ENCODE measurements around the gene LRRC4C.

The LRRC4C gene

GRCh38 chr11:40280159-40281051, 1179.0 kb downstream of the LRRC4C start:
- DNase-seq = no peak

DNA sequence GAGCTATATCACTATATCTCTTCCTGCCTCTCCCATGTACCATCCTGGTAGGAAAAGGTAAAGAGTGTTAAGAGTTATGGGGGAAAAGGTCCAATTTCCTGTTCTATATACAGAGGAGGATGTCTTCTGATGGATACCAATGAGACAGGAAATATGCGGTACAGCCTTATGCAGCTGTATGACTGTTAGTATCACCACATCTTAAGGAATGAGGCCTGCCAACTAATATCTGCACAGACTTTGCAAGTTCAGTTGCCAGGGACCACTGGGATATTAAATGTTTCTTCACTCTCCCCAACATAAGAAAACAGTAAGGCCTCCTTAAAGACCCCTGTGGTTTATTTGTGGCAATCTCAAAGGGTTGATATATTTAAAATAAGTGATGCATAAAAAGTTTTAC, 1182.5 kb downstream of the LRRC4C start:
- no peak for DNase-seq

GRCh38 chr11:40274017-40274416, 1185.4 kb downstream of the LRRC4C start:
- DNase-seq = no peak

DNA sequence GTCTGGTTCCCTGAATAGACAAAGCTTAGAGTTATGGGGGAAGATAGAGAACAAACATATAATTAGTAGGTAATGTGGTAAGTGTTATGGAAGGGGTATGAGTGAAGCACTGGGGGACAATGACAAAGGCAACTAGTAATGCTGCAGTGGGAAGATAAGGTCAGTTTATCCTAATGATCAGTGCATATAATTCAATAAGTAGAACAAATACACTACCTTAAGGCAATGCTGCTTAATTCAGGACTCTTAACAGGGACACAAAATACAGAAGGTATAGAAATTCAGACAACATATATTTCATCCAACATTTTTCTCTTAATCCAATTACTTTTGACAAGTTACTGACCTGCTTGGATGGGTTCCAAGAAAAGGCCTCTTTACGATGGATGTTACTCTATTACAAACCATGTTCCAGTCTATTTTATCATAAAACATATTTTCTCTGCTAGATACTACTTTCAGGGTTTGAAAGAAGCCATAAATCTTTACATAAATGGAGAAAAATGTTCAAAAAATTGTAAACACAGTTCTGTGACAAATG, 1186.2 kb downstream of the LRRC4C start:
- no peak for DNase-seq

DNA sequence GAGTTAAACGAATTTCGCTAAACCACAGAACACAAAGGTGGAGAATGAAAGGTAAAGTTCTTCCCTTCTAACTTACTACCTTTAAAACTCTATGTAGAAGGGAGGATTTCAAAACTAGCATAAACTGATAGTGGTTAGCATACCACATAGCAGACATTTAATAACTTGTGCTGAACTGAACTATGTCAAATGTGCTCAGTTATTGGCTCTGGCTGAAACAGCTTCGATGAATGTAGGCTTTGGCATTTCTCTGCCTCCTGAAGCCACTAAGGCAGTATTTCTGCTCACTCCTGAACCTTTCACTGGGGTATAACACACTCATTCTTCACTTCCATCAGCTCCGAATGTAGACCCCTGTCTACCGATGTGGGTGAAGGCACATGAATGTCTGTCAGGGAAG, 1188.1 kb downstream of the LRRC4C start:
- no peak for DNase-seq

GRCh38 chr11:40269865-40270264, 1189.6 kb downstream of the LRRC4C start:
- DNase-seq = no peak

DNA sequence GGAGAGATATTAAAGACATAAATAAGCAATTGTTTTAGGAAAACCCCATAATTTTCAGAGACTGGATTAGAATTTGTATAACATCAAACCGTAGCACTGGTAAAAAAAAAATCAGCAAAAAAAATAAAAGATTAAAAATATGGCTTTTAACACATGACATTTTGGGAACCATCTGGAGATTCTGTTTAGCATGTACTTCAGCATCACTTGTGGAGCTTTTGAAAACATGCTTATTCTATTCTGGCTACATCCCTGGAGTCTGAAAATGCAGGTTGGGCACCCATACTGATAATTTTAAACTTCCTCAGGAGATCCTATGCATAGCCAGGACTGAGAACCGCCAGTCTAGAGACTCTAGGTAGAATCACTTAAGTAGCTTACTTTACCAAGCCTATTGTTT, 1190.9 kb downstream of the LRRC4C start:
- DNase-seq = no peak

GRCh38 chr11:40255457-40255856, 1204.0 kb downstream of the LRRC4C start:
- no peak for DNase-seq

- DNase-seq = no peak
Measured at GRCh38 chr11:40253166-40253565, 1206.3 kb downstream of the LRRC4C start.

GRCh38 chr11:40252236-40252635, 1207.2 kb downstream of the LRRC4C start:
- no peak for DNase-seq

GRCh38 chr11:40246983-40247382, 1212.5 kb downstream of the LRRC4C start:
- no peak for DNase-seq

GRCh38 chr11:40241524-40242051, 1217.9 kb downstream of the LRRC4C start:
- no peak for DNase-seq

- DNase-seq = no peak
Measured at GRCh38 chr11:40240284-40240683, 1219.2 kb downstream of the LRRC4C start.

- DNase-seq = no peak
Measured at GRCh38 chr11:40236526-40236925, 1222.9 kb downstream of the LRRC4C start.

- DNase-seq = no peak
Measured at GRCh38 chr11:40235841-40236240, 1223.6 kb downstream of the LRRC4C start.

- no peak for DNase-seq
Measured at GRCh38 chr11:40230821-40231220, 1228.6 kb downstream of the LRRC4C start.

- no peak for DNase-seq
Measured at GRCh38 chr11:40228662-40229061, 1230.8 kb downstream of the LRRC4C start.

- DNase-seq = no peak
Measured at GRCh38 chr11:40227730-40228129, 1231.7 kb downstream of the LRRC4C start.

- no peak for DNase-seq
Measured at GRCh38 chr11:40226654-40227053, 1232.8 kb downstream of the LRRC4C start.

DNA sequence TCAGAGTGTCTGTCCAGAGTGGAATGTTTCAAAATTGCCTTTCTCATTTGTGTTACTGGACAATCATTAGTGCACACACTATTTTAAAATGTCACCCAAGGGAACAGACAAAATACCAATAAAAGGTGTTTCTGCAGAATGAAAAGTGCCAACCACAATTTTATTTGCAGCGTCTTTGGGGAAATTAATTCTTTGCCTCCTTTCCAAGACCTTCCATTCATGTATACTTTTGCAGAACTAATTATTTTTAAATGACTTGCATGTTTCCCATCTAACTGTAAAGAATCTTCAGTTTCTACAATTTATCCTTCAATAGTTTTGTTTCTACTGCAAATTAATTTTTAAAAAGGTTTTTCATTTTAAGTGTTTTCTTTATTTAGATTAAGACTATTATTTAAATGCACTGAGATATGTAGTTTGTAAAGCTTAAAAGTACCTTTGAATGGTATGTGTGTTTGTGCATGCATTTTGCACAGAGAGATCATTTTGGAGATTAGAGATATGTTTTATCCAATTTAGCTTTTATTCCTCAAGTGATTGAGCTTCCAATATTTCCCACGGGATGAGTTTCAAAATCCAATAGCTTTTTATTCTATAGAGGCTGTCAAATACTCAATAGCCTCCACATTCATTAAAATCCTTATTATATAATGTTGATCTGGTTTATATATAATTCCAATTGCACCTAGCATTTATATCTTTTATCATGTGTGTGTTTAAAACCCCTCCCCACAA, 1235.7 kb downstream of the LRRC4C start:
- DNase-seq = no peak

GRCh38 chr11:40219401-40219800, 1240.1 kb downstream of the LRRC4C start:
- no peak for DNase-seq

- no peak for DNase-seq
Measured at GRCh38 chr11:40215556-40215955, 1243.9 kb downstream of the LRRC4C start.

GRCh38 chr11:40207416-40207815, 1252.0 kb downstream of the LRRC4C start:
- no peak for DNase-seq

DNA sequence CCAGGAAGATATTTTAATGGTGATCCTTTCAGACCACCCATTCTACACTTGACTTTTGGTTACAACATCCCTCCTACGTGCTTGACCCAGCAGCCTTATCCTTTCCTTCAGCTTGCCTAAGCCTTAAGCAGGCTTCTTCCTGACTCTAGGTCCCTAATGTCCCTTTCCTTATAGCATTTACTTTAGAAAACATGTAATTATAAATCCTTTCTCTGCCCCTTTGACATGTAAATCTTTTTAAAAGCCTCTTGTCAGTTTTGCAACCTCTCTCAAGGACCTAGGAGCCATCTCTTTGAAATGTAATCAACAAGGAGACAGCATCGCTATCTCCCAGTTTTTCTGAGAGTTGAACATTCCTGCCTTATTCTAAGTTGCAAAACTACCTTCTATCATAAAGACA, 1255.2 kb downstream of the LRRC4C start:
- DNase-seq = no peak
